Breast epithelium (tissue), 4 donors: ENCODE results near the gene TCTN1. TPM values are rescaled to one million over a fixed set of nuclear protein-coding genes. Genes with fewer than 3 reads are reported as not detected.

ENCODE experiments used
- DNase-seq, 2 donors: peaks; one replicate each; pipeline ENCODE4 v3.0.0-alpha.2; 2019; ENCODE audit warnings: low spot score in 2 of 2
- H3K27ac ChIP-seq, 2 donors: fragments of 200-600 bp; sonication (generic) in 1 of 2; one replicate each; pipeline ENCODE4 v1.5.1; 2016 to 2019; ENCODE audit warnings: mild to moderate bottlenecking in 1 of 2
- H3K27me3 ChIP-seq, 2 donors: fragments of 200-600 bp; sonication (generic) in 1 of 2; one replicate each; pipeline versions ENCODE4 v1.5.1 to v1.6.0; 2017 to 2019; ENCODE audit warnings: control low read depth in 1 of 2, mild to moderate bottlenecking in 1 of 2
- H3K36me3 ChIP-seq: fragments of 200-600 bp; one replicate; pipeline ENCODE4 v1.5.1; 2019
- H3K4me1 ChIP-seq, 2 donors: fragments of 200-600 bp; sonication (generic); one replicate each; pipeline ENCODE4 v1.5.1; 2016 to 2019; ENCODE audit warnings: control low read depth in 1 of 2
- H3K4me3 ChIP-seq, 3 donors: fragments of 200-600 bp; sonication (generic); 1 replicate in 2 of 3; 2 replicates in 1 of 3; pipeline ENCODE4 v1.5.1; 2016 to 2019; ENCODE audit warnings: mild to moderate bottlenecking in 3 of 3, moderate library complexity in 2 of 3
- H3K9me3 ChIP-seq, 2 donors: fragments of 200-600 bp; sonication (generic) in 1 of 2; one replicate each; pipeline ENCODE4 v1.5.1; 2016 to 2019; ENCODE audit warnings: control low read depth in 1 of 2
- CTCF ChIP-seq, 3 donors: fragments of 450-650 bp; IDR thresholded peaks; one replicate each; pipeline ENCODE4 v1.5.1; 2016 to 2017; ENCODE audit warnings: antibody characterized with exemption in 3 of 3, mild to moderate bottlenecking in 3 of 3, moderate library complexity in 3 of 3
- POLR2A ChIP-seq: fragments of 450-650 bp; IDR thresholded peaks from one replicate; pipeline ENCODE4 v1.6.1; 2016; ENCODE audit warnings: antibody characterized with exemption, mild to moderate bottlenecking, moderate library complexity
- POLR2AphosphoS5 ChIP-seq, 3 donors: sonication (generic); formaldehyde crosslinking; IDR thresholded peaks; one replicate each; pipeline ENCODE4 v1.6.1; 2017; ENCODE audit warnings: antibody characterized with exemption in 3 of 3
- intact Hi-C: fragments of 100-400 bp; cut with DNase I; formaldehyde crosslinking; loops from one replicate; pipeline ENCODE4 v1.15.1; 2023; ENCODE audit warnings: low total_unique reads
- total RNA-seq, 3 donors: library from RNA; depleted of rRNA; stranded (reverse); fragments of >200 nt; gene quantifications; one replicate each; pipeline ENCODE4 v1.1.0, GENCODE V29; 2016

The TCTN1 gene
- total RNA-seq, 3 donors from 2014 or later: 43.0 to 76.0 (median 56.3) TPM

- TF ChIP-seq POLR2AphosphoS5 (IDR thresholded peaks at IDR 0.05): no peak
- TF ChIP-seq CTCF (IDR thresholded peaks at IDR 0.05): no peak
- no peak for TF ChIP-seq POLR2A
- H3K4me3 ChIP-seq: no peak overlapping the region
- intact Hi-C loops: no loop called here
Observed at GRCh38 chr12:110635055-110635454, 21.1 kb downstream of the TCTN1 start.

GRCh38 chr12:110636516-110636915 is 22.6 kb downstream of the TCTN1 start:
- no peak for DNase-seq
- Histone ChIP-seq H3K4me3 (no peak overlapping the region), H3K9me3 (no peaks in the 10 kb centered on the region), H3K27ac (no peak overlapping the region), H3K36me3 (no peaks in the 10 kb centered on the region), H3K27me3 (no peaks in the 10 kb centered on the region), H3K4me1 (no peaks in the 10 kb centered on the region)
- TF ChIP-seq POLR2AphosphoS5 (IDR thresholded peaks at IDR 0.05): no peak
- no peak for TF ChIP-seq CTCF (IDR thresholded peaks at IDR 0.05)
- TF ChIP-seq POLR2A: no peak
- intact Hi-C loops: no loop called here

More at GRCh38 chr12:110635055-110635454, 21.1 kb downstream of the TCTN1 start:
- no peak for DNase-seq
- no peaks in the 10 kb centered on the region for H3K4me1 ChIP-seq
- no peaks in the 10 kb centered on the region for H3K36me3 ChIP-seq
- no peak overlapping the region for H3K27ac ChIP-seq
- no peaks in the 10 kb centered on the region for H3K27me3 ChIP-seq
- H3K9me3 ChIP-seq: no peaks in the 10 kb centered on the region

- TF ChIP-seq CTCF (IDR thresholded peaks at IDR 0.05) (no peak), POLR2AphosphoS5 (IDR thresholded peaks at IDR 0.05) (no peak), POLR2A (no peak)
- intact Hi-C loops: no loop called here
- no peak overlapping the region for H3K27ac ChIP-seq
Observed at GRCh38 chr12:110637869-110638441, 24.0 kb downstream of the TCTN1 start.

GRCh38 chr12:110638796-110639195 is 24.9 kb downstream of the TCTN1 start:
- H3K27me3 ChIP-seq: no peaks in the 10 kb centered on the region
- DNase-seq: no peak
- H3K4me3 ChIP-seq: no peak overlapping the region
- H3K36me3 ChIP-seq: no peaks in the 10 kb centered on the region
- H3K9me3 ChIP-seq: no peaks in the 10 kb centered on the region
- intact Hi-C loops: no loop called here
- H3K27ac ChIP-seq: no peak overlapping the region
- TF ChIP-seq POLR2A (no peak), CTCF (IDR thresholded peaks at IDR 0.05) (no peak), POLR2AphosphoS5 (IDR thresholded peaks at IDR 0.05) (no peak)
- no peaks in the 10 kb centered on the region for H3K4me1 ChIP-seq

More at GRCh38 chr12:110637869-110638441, 24.0 kb downstream of the TCTN1 start:
- Histone ChIP-seq H3K9me3 (no peaks in the 10 kb centered on the region), H3K36me3 (no peaks in the 10 kb centered on the region), H3K4me3 (no peak overlapping the region), H3K27me3 (no peaks in the 10 kb centered on the region), H3K4me1 (no peaks in the 10 kb centered on the region)
- no peak for DNase-seq

GRCh38 chr12:110639336-110640141 is 25.6 kb downstream of the TCTN1 start:
- TF ChIP-seq POLR2AphosphoS5 (IDR thresholded peaks at IDR 0.05): no peak
- no peak for TF ChIP-seq CTCF (IDR thresholded peaks at IDR 0.05)
- TF ChIP-seq POLR2A: no peak
- intact Hi-C loops: no loop called here
- Histone ChIP-seq H3K27me3 (no peaks in the 10 kb centered on the region), H3K36me3 (no peaks in the 10 kb centered on the region), H3K9me3 (no peaks in the 10 kb centered on the region), H3K4me3 (no peak overlapping the region), H3K27ac (no peak overlapping the region), H3K4me1 (no peaks in the 10 kb centered on the region)
- DNase-seq: no peak
